OCI-LY7 (cell line): ENCODE measurements around the gene TOM1L2. TPM values are rescaled to one million over a fixed set of nuclear protein-coding genes. Genes with fewer than 3 reads are reported as not detected.

ENCODE experiments used
- BruUV-seq: library from RNA; stranded (reverse); fragments of 400-500 nt; replicated peaks from 2 replicates; lab custom pipeline; 2021; lab: Mats Ljungman, UMichigan
- CTCF ChIA-PET: fragments of 300-600 bp; sonication (Branson Sonifier 250); formaldehyde crosslinking; loops from one replicate; lab custom pipeline; 2022; ENCODE audit warnings: antibody characterized with exemption; ENCODE audit not compliant: unreplicated experiment; lab: Charles Lee
- POLR2A ChIA-PET: fragments of 300-600 bp; sonication (Branson Sonifier 250); formaldehyde crosslinking; loops from one replicate; lab custom pipeline; 2022; ENCODE audit warnings: antibody characterized with exemption; lab: Charles Lee
- DNase-seq: peaks from one replicate; pipeline ENCODE4 v3.0.0-alpha.2; 2015; ENCODE audit warnings: low spot score
- H2AFZ ChIP-seq: fragments of 200-600 bp; sonication (generic), shearing (Covaris generic); 2 replicates; pipeline ENCODE4 v1.6.1; 2014; ENCODE audit warnings: mild to moderate bottlenecking, antibody characterized with exemption, low read length, moderate library complexity
- H3K27ac ChIP-seq: fragments of 200-600 bp; sonication (generic); 2 replicates; pipeline ENCODE4 v1.5.1; 2014; ENCODE audit warnings: mixed run types, low read depth, mild to moderate bottlenecking, moderate library complexity, low read length, inconsistent platforms; ENCODE audit not compliant: poor library complexity, severe bottlenecking
- H3K36me3 ChIP-seq: fragments of 200-600 bp; sonication (generic); 2 replicates; pipeline ENCODE4 v1.6.1; 2014; ENCODE audit warnings: mild to moderate bottlenecking, antibody characterized with exemption, low read length, moderate library complexity, mixed read lengths; ENCODE audit not compliant: insufficient read depth
- H3K4me1 ChIP-seq: fragments of 200-600 bp; sonication (generic); 2 replicates; pipeline ENCODE4 v1.5.1; 2014; ENCODE audit warnings: mild to moderate bottlenecking, low read length; ENCODE audit not compliant: insufficient read depth, poor library complexity, severe bottlenecking
- H3K4me2 ChIP-seq: fragments of 200-600 bp; sonication (generic); 2 replicates; pipeline ENCODE4 v1.6.1; 2014; ENCODE audit warnings: mild to moderate bottlenecking, low read length
- H3K4me3 ChIP-seq: fragments of 200-600 bp; sonication (generic); 2 replicates; pipeline ENCODE4 v1.5.1; 2014; ENCODE audit warnings: mild to moderate bottlenecking, low read depth, low read length; ENCODE audit not compliant: poor library complexity, severe bottlenecking
- H3K79me2 ChIP-seq: fragments of 200-600 bp; sonication (generic); 2 replicates; pipeline ENCODE4 v1.6.1; 2016; ENCODE audit warnings: low read depth, mild to moderate bottlenecking, low read length, moderate library complexity, mixed read lengths; ENCODE audit not compliant: insufficient read depth
- H3K9me2 ChIP-seq: fragments of 200-600 bp; sonication (generic); 2 replicates; pipeline ENCODE4 v1.6.1; 2016; ENCODE audit warnings: mild to moderate bottlenecking, low read length, mixed read lengths; ENCODE audit not compliant: insufficient read depth
- H3K9me3 ChIP-seq: fragments of 200-600 bp; sonication (generic); 2 replicates; pipeline ENCODE4 v1.6.1; 2014; ENCODE audit warnings: mild to moderate bottlenecking, mixed run types, low read length, mixed read lengths
- H4K20me1 ChIP-seq: fragments of 200-600 bp; sonication (generic); 2 replicates; pipeline ENCODE4 v1.6.1; 2014; ENCODE audit warnings: mild to moderate bottlenecking, antibody characterized with exemption, low read length, moderate library complexity, mixed read lengths; ENCODE audit not compliant: insufficient read depth
- CTCF ChIP-seq: fragments of 200-600 bp; sonication (generic); conservative IDR thresholded peaks from 2 replicates; pipeline ENCODE4 v1.5.1; 2014; ENCODE audit warnings: mild to moderate bottlenecking, antibody characterized with exemption, low read length, moderate library complexity, mixed read lengths
- EZH2phosphoT487 ChIP-seq: fragments of 200-600 bp; sonication (generic); IDR thresholded peaks from 2 replicates; pipeline ENCODE4 v1.6.1; 2018; ENCODE audit warnings: low read depth, borderline replicate concordance, mild to moderate bottlenecking, mixed run types, antibody characterized with exemption, low read length, moderate library complexity, mixed read lengths
- intact Hi-C: fragments of 100-400 bp; cut with micrococcal nuclease; formaldehyde crosslinking; loops from one replicate; pipeline ENCODE4 v1.10.0; 2022; ENCODE audit not compliant: unreplicated experiment
- total RNA-seq, 2 experiments: library from RNA; depleted of rRNA in 1 of 2; stranded (reverse); fragments of >200 nt in 1 of 2; shearing (Covaris generic) in 1 of 2; gene quantifications; 2 replicates each; pipeline ENCODE4 v1.2.3, GENCODE V29; 2014 to 2022

Gene TOM1L2
- total RNA-seq, 2 experiments from 2014 or later, result 4.9 to 14.3 TPM

GRCh38 chr17:17978481-17979424 lies 6.6 kb upstream of the TOM1L2 start:
- Histone ChIP-seq H3K9me3 (no peaks in the 10 kb centered on the region), H3K9me2 (no peaks in the 10 kb centered on the region), H3K4me1 (no peaks in the 10 kb centered on the region), H3K4me2 (no peak overlapping the region), H3K36me3 (no peaks in the 10 kb centered on the region), H2AFZ (no peak overlapping the region), H3K79me2 (no peaks in the 10 kb centered on the region), H3K4me3 (no peak overlapping the region), H4K20me1 (no peaks in the 10 kb centered on the region), H3K27ac (no peak overlapping the region)
- CTCF ChIA-PET, result no interaction called here
- POLR2A ChIA-PET, result interaction anchor here (0.6 kb wide), 1 partner anchor 73 kb away, joined by 3 read pairs; no protein-coding TSS in a partner anchor
- DNase-seq, result no peak
- no peak for TF ChIP-seq EZH2phosphoT487
- TF ChIP-seq CTCF, result no peak
- no TSS peak for BruUV-seq
- intact Hi-C loops, result no loop called here

- ChIA-PET POLR2A (no interaction called here), CTCF (no interaction called here)
- intact Hi-C loops, result no loop called here
Measured at GRCh38 chr17:17976931-17977570, 4.9 kb upstream of the TOM1L2 start.

More at GRCh38 chr17:17976931-17977570, 4.9 kb upstream of the TOM1L2 start:
- Histone ChIP-seq H3K4me3 (no peak overlapping the region), H4K20me1 (no peaks in the 10 kb centered on the region), H3K36me3 (no peaks in the 10 kb centered on the region), H2AFZ (no peak overlapping the region), H3K79me2 (no peaks in the 10 kb centered on the region), H3K4me2 (no peak overlapping the region), H3K9me2 (no peaks in the 10 kb centered on the region), H3K4me1 (peaks cover 5% of the 10 kb centered on the region), H3K27ac (no peak overlapping the region), H3K9me3 (no peaks in the 10 kb centered on the region)
- TF ChIP-seq CTCF (no peak), EZH2phosphoT487 (no peak)
- no TSS peak for BruUV-seq
- no peak for DNase-seq
